Panc1 (cell line): ENCODE data around the gene PCCA. TPM values are rescaled to one million over a fixed set of nuclear protein-coding genes. Genes with fewer than 3 reads are reported as not detected.
"Not testable (repeated sequence)": the region's sequence is repeated elsewhere in the genome, so short reads cannot be mapped to it uniquely, and the experiment has no call there.

ENCODE experiments used
- ATAC-seq: fragments of 200-7000 bp; cut with Tn5 transposase; 2 replicates; pipeline ENCODE4 v1.9.1; 2020; ENCODE audit warnings: mild to moderate bottlenecking, moderate library complexity
- BruUV-seq: library from RNA; stranded (reverse); fragments of 400-500 nt; replicated peaks from 2 replicates; lab custom pipeline; 2021; lab: Mats Ljungman, UMichigan
- CTCF ChIA-PET: fragments of 300-600 bp; sonication (Branson Sonifier 250); formaldehyde crosslinking; loops from one replicate; lab custom pipeline; 2022; ENCODE audit warnings: antibody characterized with exemption; lab: Charles Lee
- POLR2A ChIA-PET: fragments of 300-600 bp; sonication (Branson Sonifier 250); formaldehyde crosslinking; loops from one replicate; lab custom pipeline; 2022; ENCODE audit warnings: antibody characterized with exemption; lab: Charles Lee
- DNase-seq: peaks from one replicate; pipeline ENCODE4 v3.0.0-alpha.2; 2010; ENCODE audit warnings: low read depth, low spot score
- H3K27ac ChIP-seq: 2 replicates; pipeline ENCODE4 v1.5.1; 2011; ENCODE audit warnings: mild to moderate bottlenecking, low read length, inconsistent platforms
- H3K27me3 ChIP-seq: fragments of 200-500 bp; sonication (Bioruptor generic); 2 replicates; pipeline ENCODE4 v1.6.0; 2014; ENCODE audit warnings: low read length, inconsistent platforms; ENCODE audit not compliant: control insufficient read depth, insufficient read depth
- H3K36me3 ChIP-seq: fragments of 200-500 bp; sonication (Bioruptor generic); 2 replicates; pipeline ENCODE4 v1.5.1; 2014; ENCODE audit warnings: inconsistent platforms, mild to moderate bottlenecking, low read length, moderate library complexity; ENCODE audit not compliant: control insufficient read depth, insufficient read depth
- H3K4me1 ChIP-seq: 2 replicates; pipeline ENCODE4 v1.5.1; 2011; ENCODE audit warnings: inconsistent platforms, mild to moderate bottlenecking, low read length, moderate library complexity; ENCODE audit not compliant: control insufficient read depth, insufficient read depth
- H3K4me3 ChIP-seq, 2 experiments: 2 replicates each; pipeline ENCODE4 v1.5.1; 2011 to 2012; ENCODE audit warnings: low read depth in 2 of 2, low read length in 2 of 2, mild to moderate bottlenecking in 2 of 2, inconsistent platforms in 1 of 2, moderate library complexity in 1 of 2
- H3K9me3 ChIP-seq: fragments of 200-500 bp; sonication (Bioruptor generic); 2 replicates; pipeline ENCODE4 v1.5.1; 2014; ENCODE audit warnings: low read depth, mild to moderate bottlenecking, inconsistent platforms, low read length, moderate library complexity; ENCODE audit not compliant: control insufficient read depth, insufficient read depth
- CTCF ChIP-seq: fragments of 450-650 bp; IDR thresholded peaks from 2 replicates; pipeline ENCODE4 v1.5.1; 2017; ENCODE audit warnings: mild to moderate bottlenecking
- POLR2AphosphoS5 ChIP-seq: IDR thresholded peaks from 2 replicates; pipeline ENCODE4 v1.6.1; 2012; ENCODE audit warnings: mild to moderate bottlenecking, low read depth, low read length, moderate library complexity
- SIN3A ChIP-seq: IDR thresholded peaks from 2 replicates; pipeline ENCODE4 v1.6.1; 2012; ENCODE audit warnings: low read depth, mild to moderate bottlenecking, low read length, moderate library complexity, borderline replicate concordance; ENCODE audit not compliant: insufficient read depth
- TCF7L2 ChIP-seq: IDR thresholded peaks from 2 replicates; pipeline ENCODE4 v1.6.1; 2011; ENCODE audit warnings: mild to moderate bottlenecking, low read depth, low read length, inconsistent platforms
- in situ Hi-C: cut with HindIII; loops from 2 replicates; pipeline ENCODE4 v1.10.0; 2016; ENCODE audit warnings: low sequenced_read_pairs, low pct_unique_long_range_greater_than_20kb
- intact Hi-C: fragments of 100-400 bp; cut with micrococcal nuclease; formaldehyde crosslinking; loops from one replicate; pipeline ENCODE4 v1.10.0; 2022; ENCODE audit not compliant: unreplicated experiment
- total RNA-seq: library from RNA; stranded (reverse); gene quantifications from one replicate; pipeline ENCODE4 v1.2.1, GENCODE V29; 2021; ENCODE audit not compliant: unreplicated experiment
- TF ChIP-seq, protein P1 (sequence below), 2 experiments: IDR thresholded peaks; 2 replicates each; pipeline ENCODE4 v1.6.1; 2011 to 2012; ENCODE audit warnings: low read depth in 2 of 2, control low read depth in 1 of 2, low read length in 1 of 2, mild to moderate bottlenecking in 1 of 2, moderate library complexity in 1 of 2; ENCODE audit not compliant: insufficient read depth in 1 of 2

The PCCA gene
- total RNA-seq, 1 experiment from 2014 or later: 14.7 TPM

DNA sequence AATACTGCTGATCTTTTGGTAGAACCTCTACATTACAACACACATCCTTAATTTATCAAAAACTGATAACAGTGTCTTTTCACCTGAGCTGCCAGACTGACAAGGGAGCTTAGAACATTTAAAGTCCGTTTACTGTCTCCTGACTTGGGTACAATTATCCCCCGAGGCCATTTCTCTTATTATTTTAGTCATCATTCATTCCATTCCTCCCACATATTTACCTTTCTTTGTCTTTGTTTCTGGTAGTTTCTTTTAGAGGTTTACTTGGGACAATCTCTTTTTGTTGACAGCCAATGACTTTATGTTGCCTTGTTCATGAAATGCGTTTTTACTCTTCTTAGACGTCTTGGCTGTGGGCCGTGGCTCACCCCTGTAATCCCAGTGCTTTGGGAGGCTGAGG, 186.9 kb downstream of the PCCA start:
- H3K27me3 ChIP-seq: no peaks in the 10 kb centered on the region
- in situ Hi-C loops: no loop called here
- POLR2A ChIA-PET: no interaction called here
- H3K36me3 ChIP-seq: no peaks in the 10 kb centered on the region
- H3K9me3 ChIP-seq: no peaks in the 10 kb centered on the region
- DNase-seq (no peak), ATAC-seq (no peak)
- intact Hi-C loops: no loop called here
- BruUV-seq: no TSS peak
- no peak for TF ChIP-seq TCF7L2
- TF ChIP-seq, protein P1, sequence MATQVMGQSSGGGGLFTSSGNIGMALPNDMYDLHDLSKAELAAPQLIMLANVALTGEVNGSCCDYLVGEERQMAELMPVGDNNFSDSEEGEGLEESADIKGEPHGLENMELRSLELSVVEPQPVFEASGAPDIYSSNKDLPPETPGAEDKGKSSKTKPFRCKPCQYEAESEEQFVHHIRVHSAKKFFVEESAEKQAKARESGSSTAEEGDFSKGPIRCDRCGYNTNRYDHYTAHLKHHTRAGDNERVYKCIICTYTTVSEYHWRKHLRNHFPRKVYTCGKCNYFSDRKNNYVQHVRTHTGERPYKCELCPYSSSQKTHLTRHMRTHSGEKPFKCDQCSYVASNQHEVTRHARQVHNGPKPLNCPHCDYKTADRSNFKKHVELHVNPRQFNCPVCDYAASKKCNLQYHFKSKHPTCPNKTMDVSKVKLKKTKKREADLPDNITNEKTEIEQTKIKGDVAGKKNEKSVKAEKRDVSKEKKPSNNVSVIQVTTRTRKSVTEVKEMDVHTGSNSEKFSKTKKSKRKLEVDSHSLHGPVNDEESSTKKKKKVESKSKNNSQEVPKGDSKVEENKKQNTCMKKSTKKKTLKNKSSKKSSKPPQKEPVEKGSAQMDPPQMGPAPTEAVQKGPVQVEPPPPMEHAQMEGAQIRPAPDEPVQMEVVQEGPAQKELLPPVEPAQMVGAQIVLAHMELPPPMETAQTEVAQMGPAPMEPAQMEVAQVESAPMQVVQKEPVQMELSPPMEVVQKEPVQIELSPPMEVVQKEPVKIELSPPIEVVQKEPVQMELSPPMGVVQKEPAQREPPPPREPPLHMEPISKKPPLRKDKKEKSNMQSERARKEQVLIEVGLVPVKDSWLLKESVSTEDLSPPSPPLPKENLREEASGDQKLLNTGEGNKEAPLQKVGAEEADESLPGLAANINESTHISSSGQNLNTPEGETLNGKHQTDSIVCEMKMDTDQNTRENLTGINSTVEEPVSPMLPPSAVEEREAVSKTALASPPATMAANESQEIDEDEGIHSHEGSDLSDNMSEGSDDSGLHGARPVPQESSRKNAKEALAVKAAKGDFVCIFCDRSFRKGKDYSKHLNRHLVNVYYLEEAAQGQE (IDR thresholded peaks at IDR 0.05; ENCODE audit: insufficient read depth in 1 of 2, low read depth in 2 of 2, low read length in 1 of 2): no peak
- no peak overlapping the region for H3K27ac ChIP-seq
- H3K4me3 ChIP-seq: no peak overlapping the region
- CTCF ChIA-PET: no interaction called here
- no peaks in the 10 kb centered on the region for H3K4me1 ChIP-seq

DNA sequence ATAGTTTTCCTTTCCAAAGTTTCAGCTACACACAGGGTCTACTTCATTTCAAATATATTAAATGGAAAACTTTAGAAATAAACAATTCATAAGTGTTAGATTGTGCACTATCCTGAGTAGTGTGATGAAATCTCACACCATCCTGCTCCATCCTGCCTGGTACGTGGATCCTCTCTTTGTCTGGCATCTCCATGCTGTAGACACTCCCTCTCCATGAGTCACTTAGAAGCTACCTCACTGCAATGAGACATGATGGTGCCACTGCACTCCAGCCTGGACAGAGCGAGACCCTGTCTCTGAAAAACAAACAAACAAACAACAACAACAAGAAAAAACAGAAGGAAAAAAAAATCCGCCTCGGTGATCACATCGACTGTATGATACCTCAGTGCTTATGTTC, 191.8 kb downstream of the PCCA start:
- no TSS peak for BruUV-seq
- ChIA-PET POLR2A (no interaction called here), CTCF (no interaction called here)
- Histone ChIP-seq H3K4me1 (no peaks in the 10 kb centered on the region), H3K27ac (no peak overlapping the region), H3K27me3 (no peaks in the 10 kb centered on the region), H3K36me3 (no peaks in the 10 kb centered on the region), H3K9me3 (no peaks in the 10 kb centered on the region), H3K4me3 (no peak overlapping the region)
- intact Hi-C loops: no loop called here
- DNase-seq (no peak), ATAC-seq (no peak)
- in situ Hi-C loops: no loop called here
- no peak for TF ChIP-seq POLR2AphosphoS5
- TF ChIP-seq, protein P1 (IDR thresholded peaks at IDR 0.05; ENCODE audit: insufficient read depth in 1 of 2, low read depth in 2 of 2, low read length in 1 of 2): no peak
- no peak for TF ChIP-seq CTCF
- no peak for TF ChIP-seq SIN3A
- no peak for TF ChIP-seq TCF7L2

- H3K4me1 ChIP-seq, in situ Hi-C loops, intact Hi-C loops, ATAC-seq, H3K9me3 ChIP-seq, BruUV-seq, H3K36me3 ChIP-seq, H3K27ac ChIP-seq, CTCF ChIA-PET, H3K4me3 ChIP-seq, POLR2A ChIA-PET, H3K27me3 ChIP-seq, DNase-seq: not testable (repeated sequence)
Observed at GRCh38 chr13:100282306-100282705, 193.4 kb downstream of the PCCA start.
